K562 (cell line): ENCODE results near the gene TESK2. TPM values are rescaled to one million over a fixed set of nuclear protein-coding genes. Genes with fewer than 3 reads are reported as not detected.
A peak's percentile ranks its signal among the peaks of the same experiment; 100 is the strongest.

Experiments
- ATAC-seq: fragments of 200-7000 bp; cut with Tn5 transposase; 3 replicates; pipeline ENCODE4 v1.9.1; 2020; ENCODE audit warnings: moderate library complexity
- BruUV-seq: library from RNA; stranded (reverse); fragments of 400-500 nt; replicated peaks from 2 replicates; lab custom pipeline; 2021; lab: Mats Ljungman, UMichigan
- CTCF ChIA-PET: fragments of 300-600 bp; formaldehyde crosslinking; extraction: SDS; loops from one replicate; lab custom pipeline; 2021; ENCODE audit warnings: low intra/inter-chr PET ratio; lab: Yijun Ruan, JAX
- POLR2A ChIA-PET: fragments of 300-600, 350-650 bp; sonication (Branson Sonifier 250); formaldehyde crosslinking; extraction: SDS; loops from one replicate; lab custom pipeline; 2021; ENCODE audit warnings: antibody characterized with exemption, inconsistent platforms; lab: Yijun Ruan, JAX
- DNase-seq, 4 experiments: peaks; one replicate each; pipeline versions ENCODE4 v3.0.0 to v3.0.0-alpha.2; 2011 to 2018; ENCODE audit warnings: low spot score in 3 of 4, mixed read lengths in 3 of 4; ENCODE audit errors: extremely low read depth in 1 of 4
- FAIRE-seq: peaks from 2 replicates; lab custom pipeline; 2011; peaks lifted over from hg19 to GRCh38; lab: Jason Lieb, UNC
- H2AFZ ChIP-seq: 2 replicates; pipeline ENCODE4 v1.6.0; 2011; ENCODE audit warnings: low read depth, low read length, control low read depth, inconsistent platforms
- H3K27ac ChIP-seq: fragments of 200-600 bp; 3 replicates; pipeline ENCODE4 v1.8.0; 2011; ENCODE audit warnings: low read depth, mild to moderate bottlenecking, control low read depth, inconsistent platforms, low read length, moderate library complexity, mixed read lengths; ENCODE audit errors: extremely low read depth
- H3K27me3 ChIP-seq, 2 experiments: fragments of 300-600 bp in 1 of 2; 2 replicates in 1 of 2; 3 replicates in 1 of 2; pipeline versions ENCODE4 v1.6.0 to v1.8.0; 2011; ENCODE audit warnings: inconsistent platforms in 2 of 2, low read length in 2 of 2, mild to moderate bottlenecking in 1 of 2, mixed read lengths in 1 of 2, moderate library complexity in 1 of 2; ENCODE audit not compliant: control insufficient read depth in 2 of 2, insufficient read depth in 2 of 2
- H3K36me3 ChIP-seq: fragments of 300-600 bp; 3 replicates; pipeline ENCODE4 v1.8.0; 2011; ENCODE audit warnings: mild to moderate bottlenecking, low read length, inconsistent platforms; ENCODE audit not compliant: control insufficient read depth, insufficient read depth
- H3K4me1 ChIP-seq, 2 experiments: fragments of 200-600 bp in 1 of 2; replicated peaks in 1 of 2; 2 replicates in 1 of 2; 3 replicates in 1 of 2; pipeline versions ENCODE4 v1.5.1 to v1.8.0; 2011; ENCODE audit warnings: inconsistent platforms in 2 of 2, low read length in 2 of 2, mild to moderate bottlenecking in 1 of 2, mixed read lengths in 1 of 2, moderate library complexity in 1 of 2; ENCODE audit not compliant: control insufficient read depth in 2 of 2, insufficient read depth in 2 of 2
- H3K4me2 ChIP-seq: 2 replicates; pipeline ENCODE4 v1.6.1; 2011; ENCODE audit warnings: low read length, control low read depth, inconsistent platforms, mixed read lengths; ENCODE audit not compliant: insufficient read depth
- H3K4me3 ChIP-seq: fragments of 200-600 bp; sonication (generic), shearing (Covaris generic); 2 replicates; pipeline ENCODE4 v1.5.1; 2016; ENCODE audit warnings: control low read depth, inconsistent platforms
- H3K79me2 ChIP-seq: fragments of 200-600 bp; 3 replicates; pipeline ENCODE4 v1.8.0; 2011; ENCODE audit warnings: low read length, inconsistent platforms; ENCODE audit not compliant: control insufficient read depth, insufficient read depth
- H3K9ac ChIP-seq, 2 experiments: 2 replicates each; pipeline versions ENCODE4 v1.6.0 to v1.6.1; 2011; ENCODE audit warnings: low read depth in 2 of 2, low read length in 2 of 2, control low read depth in 1 of 2, inconsistent platforms in 1 of 2, mild to moderate bottlenecking in 1 of 2, mixed read lengths in 1 of 2; ENCODE audit not compliant: insufficient read depth in 1 of 2
- H3K9me1 ChIP-seq: one replicate; pipeline ENCODE4 v1.6.0; 2011; ENCODE audit warnings: inconsistent platforms, mild to moderate bottlenecking, low read length, moderate library complexity; ENCODE audit not compliant: control insufficient read depth, insufficient read depth
- H3K9me3 ChIP-seq: replicated peaks from 2 replicates; pipeline ENCODE4 v1.5.1; 2011; ENCODE audit warnings: low read depth, low read length, inconsistent platforms; ENCODE audit not compliant: control insufficient read depth, insufficient read depth
- H4K20me1 ChIP-seq: replicated peaks from 2 replicates; pipeline ENCODE4 v1.6.1; 2011; ENCODE audit warnings: low read length, inconsistent platforms, mixed read lengths; ENCODE audit not compliant: control insufficient read depth, insufficient read depth
- CHD1 ChIP-seq: fragments of 200-600 bp; sonication (generic); IDR thresholded peaks from one replicate; pipeline ENCODE4 v1.6.1; 2012; ENCODE audit warnings: mild to moderate bottlenecking, moderate library complexity, low read length, inconsistent platforms
- EP300 ChIP-seq: IDR thresholded peaks from 2 replicates; pipeline ENCODE4 v1.6.1; 2012; ENCODE audit warnings: low read length, improper control_type of control experiment
- L3MBTL2 ChIP-seq: fragments of 450-650 bp; IDR thresholded peaks from 2 replicates; pipeline ENCODE4 v1.6.1; 2016; ENCODE audit warnings: mild to moderate bottlenecking, moderate library complexity
- MTA2 ChIP-seq: fragments of 450-650 bp; IDR thresholded peaks from 2 replicates; pipeline ENCODE4 v1.6.1; 2016; ENCODE audit warnings: low read depth
- SMAD4 ChIP-seq: fragments of 250-450 bp; sonication (Bioruptor Pico); conservative IDR thresholded peaks from 2 replicates; pipeline ENCODE4 v1.8.0; 2021; ENCODE audit warnings: inconsistent platforms, mild to moderate bottlenecking, moderate library complexity
- ZNF121 ChIP-seq: sonication (generic); formaldehyde crosslinking; conservative IDR thresholded peaks from 2 replicates; pipeline ENCODE4 v1.8.0; 2022; ENCODE audit warnings: missing genetic modification reagents
- ZNF316 ChIP-seq: fragments of 450-650 bp; IDR thresholded peaks from 2 replicates; pipeline ENCODE4 v1.6.1; 2016
- WGBS: fragments of 100-300 bp; shearing (Covaris generic); methylation state at CpG from one replicate; pipeline ENCODE4 v1.1.6; 2016; ENCODE audit warnings: low coverage, mixed read lengths; ENCODE audit not compliant: insufficient coverage; ENCODE audit errors: missing lambda C conversion rate; 5-methylcytosine and 5-hydroxymethylcytosine counted together
- in situ Hi-C: fragments of 300-500 bp; cut with MboI; formaldehyde crosslinking; loops from 4 replicates; pipeline ENCODE4 v1.15.0; 2018; ENCODE audit warnings: inconsistent platforms, mixed read lengths
- intact Hi-C: fragments of 100-400 bp; cut with micrococcal nuclease; formaldehyde crosslinking; loops from 2 replicates; pipeline ENCODE4 v1.14.2; 2022
- polyA plus RNA-seq, 8 experiments: library from polyadenylated mRNA; depleted of rRNA in 4 of 8; stranded (reverse) in 5 of 8; unstranded in 3 of 8; fragments of >200 nt; fragmentation: Nextera tagmentation in 2 of 8; fragmentation: Illumina TruSeq in 1 of 8; extraction: Ambion mirVana in 2 of 8; extraction: Trizol in 1 of 8; gene quantifications; 2 replicates each; pipeline versions ENCODE4 v1.2.1 to v1.2.3, GENCODE V29; 2011 to 2014; ENCODE audit warnings: inconsistent platforms in 1 of 8, missing spikeins in 1 of 8
- total RNA-seq, 7 experiments: library from RNA; depleted of rRNA in 6 of 7; stranded (reverse); fragments of >200 nt in 6 of 7; fragmentation: Illumina TruSeq in 2 of 7; extraction: Trizol in 2 of 7; gene quantifications; 2 replicates each; pipeline versions ENCODE4 v1.2.1 to v1.2.3, GENCODE V29; 2011 to 2021; ENCODE audit warnings: low replicate concordance in 1 of 7
- TF ChIP-seq, protein P1 (sequence below): fragments of 250-450 bp; sonication (Bioruptor Pico); IDR thresholded peaks from 2 replicates; pipeline ENCODE4 v1.5.1; 2021; ENCODE audit warnings: mild to moderate bottlenecking
- TF ChIP-seq, protein P2 (sequence below): fragments of 200-800 bp; sonication (Bioruptor generic); IDR thresholded peaks from 2 replicates; pipeline ENCODE4 v1.6.1; 2016; ENCODE audit warnings: missing genetic modification characterization, missing compliant biosample characterization

Gene TESK2
- total and polyA plus RNA-seq, 9 of the 15 experiments (the other 6 are each of a cell fraction or from before 2014, with no cell fraction given) = 1.6 to 5.3 (median 3.7) TPM

DNA sequence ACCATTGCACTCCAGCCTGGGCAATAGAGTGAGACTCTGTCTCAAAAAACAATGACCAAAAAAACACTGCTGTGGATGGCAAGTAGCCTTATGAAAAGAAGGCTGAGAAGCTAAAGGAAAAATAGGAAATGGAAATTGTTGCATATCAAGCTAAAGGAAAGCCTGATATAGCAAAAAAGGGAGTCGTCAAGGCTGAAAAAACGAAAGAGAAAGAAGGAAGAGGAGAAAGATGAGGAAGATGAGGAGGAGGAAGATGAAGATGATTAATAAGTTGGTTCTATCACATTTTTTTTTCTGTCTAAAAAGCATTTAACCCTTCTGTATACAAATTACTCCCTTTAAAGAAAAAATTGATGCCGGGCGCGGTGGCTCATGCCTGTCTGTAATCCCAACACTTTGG lies 40.9 kb upstream of the TESK2 start:
- Histone ChIP-seq H3K9me3 (no peaks in the 10 kb centered on the region), H3K9ac (no peak overlapping the region), H3K4me1 (peaks cover 0 to 10% of the 10 kb centered on the region in 2 experiments; a peak in 4 of 5 replicates), H3K27ac (no peak overlapping the region), H3K36me3 (no peaks in the 10 kb centered on the region), H4K20me1 (no peaks in the 10 kb centered on the region), H3K27me3 (no peaks in the 10 kb centered on the region), H3K9me1 (no peaks in the 10 kb centered on the region), H2AFZ (no peak overlapping the region), H3K79me2 (no peaks in the 10 kb centered on the region), H3K4me3 (no peak overlapping the region), H3K4me2 (no peak overlapping the region)
- POLR2A ChIA-PET = interaction anchor here (0.8 to 10.3 kb wide), 3 partner anchors 10 to 52 kb away, joined by 3 to 135 read pairs (median 4); partner anchors contain the start of genes NASP and PRDX1
- no TSS peak for BruUV-seq
- no peak for ATAC-seq
- 46% methylated on average over 5 of the region's 5 CpGs for WGBS
- CTCF ChIA-PET = interaction anchor here (0.6 kb wide), 2 partner anchors 120 to 679 kb away, joined by 3 to 7 read pairs; no protein-coding TSS in a partner anchor
- FAIRE-seq = no peak
- in situ Hi-C loops = no loop called here
- TF ChIP-seq ZNF316 = 0 out of 2 replicates have a peak, but pooled peaks have one; percentile 10
- TF ChIP-seq SMAD4 (CRISPR knock-in tag) = no peak
- 0 out of 2 replicates have a peak, but pooled peaks have one; percentile 30 for TF ChIP-seq ZNF121 (CRISPR knock-in tag)
- no peak for DNase-seq
- intact Hi-C loops = no loop called here

DNA sequence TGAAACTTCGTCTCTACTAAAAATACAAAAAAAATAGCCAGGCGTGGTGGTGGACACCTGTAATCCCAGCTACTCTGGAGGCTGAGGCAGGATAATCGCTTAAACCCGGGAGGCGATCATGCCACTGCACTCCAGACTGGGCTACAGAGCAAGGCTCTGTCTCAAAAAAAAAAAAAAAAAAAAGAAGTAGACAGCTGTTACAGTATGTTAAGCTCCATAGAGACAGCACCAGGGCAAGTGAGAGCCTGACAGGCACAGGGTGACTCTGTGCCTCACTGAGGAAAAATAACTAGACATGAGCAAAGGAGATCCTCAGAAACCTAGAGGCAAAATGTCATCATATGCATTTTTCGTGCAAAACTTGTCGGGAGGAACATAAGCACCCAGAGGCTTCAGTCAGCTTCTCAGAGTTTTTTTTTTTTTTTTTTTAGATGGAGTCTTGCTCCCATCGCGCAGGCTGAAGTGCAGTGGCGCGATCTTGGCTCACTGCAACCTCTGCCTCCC lies 39.7 kb upstream of the TESK2 start:
- no peak overlapping the region for H3K27ac ChIP-seq
- FAIRE-seq (no peak), DNase-seq (no peak), ATAC-seq (no peak)
- H3K27me3 ChIP-seq = no peaks in the 10 kb centered on the region
- no peak overlapping the region for H3K9ac ChIP-seq
- in situ Hi-C loops (no loop called here), intact Hi-C loops (no loop called here)
- H3K9me1 ChIP-seq = no peaks in the 10 kb centered on the region
- no peak overlapping the region for H3K4me2 ChIP-seq
- no peaks in the 10 kb centered on the region; a peak in 1 of 5 replicates for H3K4me1 ChIP-seq
- no peaks in the 10 kb centered on the region for H3K79me2 ChIP-seq
- H3K36me3 ChIP-seq = no peaks in the 10 kb centered on the region
- H3K9me3 ChIP-seq = no peaks in the 10 kb centered on the region
- H3K4me3 ChIP-seq = no peak overlapping the region
- ChIA-PET POLR2A (interaction anchor here (0.6 to 10.3 kb wide), 4 partner anchors 9 to 53 kb away, joined by 3 to 135 read pairs (median 14); partner anchors contain the start of genes NASP and PRDX1), CTCF (no interaction called here)
- no peaks in the 10 kb centered on the region for H4K20me1 ChIP-seq
- BruUV-seq = no TSS peak
- WGBS = 69% methylated on average over 9 of the region's 11 CpGs
- H2AFZ ChIP-seq = no peak overlapping the region
- TF ChIP-seq, protein P1, sequence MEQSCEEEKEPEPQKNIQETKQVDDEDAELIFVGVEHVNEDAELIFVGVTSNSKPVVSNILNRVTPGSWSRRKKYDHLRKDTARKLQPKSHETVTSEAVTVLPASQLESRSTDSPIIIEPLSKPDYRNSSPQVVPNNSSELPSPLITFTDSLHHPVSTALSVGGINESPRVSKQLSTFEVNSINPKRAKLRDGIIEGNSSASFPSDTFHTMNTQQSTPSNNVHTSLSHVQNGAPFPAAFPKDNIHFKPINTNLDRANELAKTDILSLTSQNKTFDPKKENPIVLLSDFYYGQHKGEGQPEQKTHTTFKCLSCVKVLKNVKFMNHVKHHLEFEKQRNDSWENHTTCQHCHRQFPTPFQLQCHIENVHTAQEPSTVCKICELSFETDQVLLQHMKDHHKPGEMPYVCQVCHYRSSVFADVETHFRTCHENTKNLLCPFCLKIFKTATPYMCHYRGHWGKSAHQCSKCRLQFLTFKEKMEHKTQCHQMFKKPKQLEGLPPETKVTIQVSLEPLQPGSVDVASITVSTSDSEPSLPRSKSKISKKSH = no peak
- TF ChIP-seq EP300 (no peak), L3MBTL2 (no peak), CHD1 (no peak), MTA2 (no peak)
- TF ChIP-seq, protein P2, sequence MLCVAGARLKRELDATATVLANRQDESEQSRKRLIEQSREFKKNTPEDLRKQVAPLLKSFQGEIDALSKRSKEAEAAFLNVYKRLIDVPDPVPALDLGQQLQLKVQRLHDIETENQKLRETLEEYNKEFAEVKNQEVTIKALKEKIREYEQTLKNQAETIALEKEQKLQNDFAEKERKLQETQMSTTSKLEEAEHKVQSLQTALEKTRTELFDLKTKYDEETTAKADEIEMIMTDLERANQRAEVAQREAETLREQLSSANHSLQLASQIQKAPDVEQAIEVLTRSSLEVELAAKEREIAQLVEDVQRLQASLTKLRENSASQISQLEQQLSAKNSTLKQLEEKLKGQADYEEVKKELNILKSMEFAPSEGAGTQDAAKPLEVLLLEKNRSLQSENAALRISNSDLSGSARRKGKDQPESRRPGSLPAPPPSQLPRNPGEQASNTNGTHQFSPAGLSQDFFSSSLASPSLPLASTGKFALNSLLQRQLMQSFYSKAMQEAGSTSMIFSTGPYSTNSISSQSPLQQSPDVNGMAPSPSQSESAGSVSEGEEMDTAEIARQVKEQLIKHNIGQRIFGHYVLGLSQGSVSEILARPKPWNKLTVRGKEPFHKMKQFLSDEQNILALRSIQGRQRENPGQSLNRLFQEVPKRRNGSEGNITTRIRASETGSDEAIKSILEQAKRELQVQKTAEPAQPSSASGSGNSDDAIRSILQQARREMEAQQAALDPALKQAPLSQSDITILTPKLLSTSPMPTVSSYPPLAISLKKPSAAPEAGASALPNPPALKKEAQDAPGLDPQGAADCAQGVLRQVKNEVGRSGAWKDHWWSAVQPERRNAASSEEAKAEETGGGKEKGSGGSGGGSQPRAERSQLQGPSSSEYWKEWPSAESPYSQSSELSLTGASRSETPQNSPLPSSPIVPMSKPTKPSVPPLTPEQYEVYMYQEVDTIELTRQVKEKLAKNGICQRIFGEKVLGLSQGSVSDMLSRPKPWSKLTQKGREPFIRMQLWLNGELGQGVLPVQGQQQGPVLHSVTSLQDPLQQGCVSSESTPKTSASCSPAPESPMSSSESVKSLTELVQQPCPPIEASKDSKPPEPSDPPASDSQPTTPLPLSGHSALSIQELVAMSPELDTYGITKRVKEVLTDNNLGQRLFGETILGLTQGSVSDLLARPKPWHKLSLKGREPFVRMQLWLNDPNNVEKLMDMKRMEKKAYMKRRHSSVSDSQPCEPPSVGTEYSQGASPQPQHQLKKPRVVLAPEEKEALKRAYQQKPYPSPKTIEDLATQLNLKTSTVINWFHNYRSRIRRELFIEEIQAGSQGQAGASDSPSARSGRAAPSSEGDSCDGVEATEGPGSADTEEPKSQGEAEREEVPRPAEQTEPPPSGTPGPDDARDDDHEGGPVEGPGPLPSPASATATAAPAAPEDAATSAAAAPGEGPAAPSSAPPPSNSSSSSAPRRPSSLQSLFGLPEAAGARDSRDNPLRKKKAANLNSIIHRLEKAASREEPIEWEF (CRISPR knock-in tag) = no peak
